Measurements from ENCODE around the gene BCAR3. TPM values are rescaled to one million over a fixed set of nuclear protein-coding genes. Genes with fewer than 3 reads are reported as not detected.

Gene BCAR3
- total RNA-seq (2012; rRNA removed) (46.4 TPM in 2 replicates), polyA plus RNA-seq (2012; rRNA removed) (41.4 and 47.9 TPM in 2 replicates), Bru-seq, nascent RNA (percentile 84 among the genes with signal in this experiment), BruChase-seq, experiment 1, labeled RNA remaining after a 6-hour chase (percentile 71 among the genes with signal in this experiment), BruChase-seq, experiment 2, labeled RNA remaining after a 2-hour chase (percentile 70 among the genes with signal in this experiment)
- 28.9 and 33.4 TPM in 2 replicates for polyA plus RNA-seq (2012; cell fraction: cytosol; rRNA removed)
- polyA plus RNA-seq (2012; cell fraction: nucleus; rRNA removed; ENCODE audit: low replicate concordance): 41.5 and 54.4 TPM in 2 replicates
- long read RNA-seq, transcript BCAR3-201 (12 exons, 3,171 nt): major isoform, 16 of 50 reads
- long read RNA-seq, partial matches to known transcripts: 26 of 50 reads
- long read RNA-seq, other reads (novel, unspliced or antisense): 8 of 50 reads

- CTCF ChIA-PET: interaction anchor here (0.7 to 1.3 kb wide), 6 partner anchors 9 to 135 kb away, joined by 3 to 6 read pairs (median 3); no protein-coding TSS in a partner anchor
- 0% methylated on average over 77 of the region's 105 CpGs; no CpG with 5 or more reads in 1 of the 2 experiments for WGBS, 2 experiments (ENCODE audit: extremely low coverage in 2 of 2, insufficient read length in 1 of 2)
These were observed at the start of gene BCAR3 for GRCh38 chr1:93681101-93681988. BCAR3 (minus strand) TSS chr1:93681837; CDS start chr1:93674930, 6,907 bp downstream.

More at GRCh38 chr1:93681101-93681988, at the start of gene BCAR3:
- Histone ChIP-seq H2AFZ (replicated peaks; ENCODE audit: low read length, poor library complexity) (peak within 1 kb of the TSS; percentile 92), H2BK5ac (ENCODE audit: low read depth, low read length, poor library complexity, severe bottlenecking) (peak within 1 kb of the TSS; percentile 88), H3K23ac (ENCODE audit: low read depth, low read length) (peak within 1 kb of the TSS; percentile 98), H3K4ac (ENCODE audit: low read depth, low read length) (peak within 1 kb of the TSS; percentile 95), H3K9me3 (ENCODE audit: control insufficient read depth, insufficient read depth, low read length) (no peaks in the 10 kb centered on the region), H2BK120ac (ENCODE audit: low read depth, low read length) (peak within 1 kb of the TSS; percentile 88), H3K36me3 (ENCODE audit: control insufficient read depth, insufficient read depth, low read length) (peaks cover 7% of the 10 kb centered on the region), H2BK20ac (ENCODE audit: low read depth, low read length) (peak within 1 kb of the TSS; percentile 86), H3K4me3 (ENCODE audit: insufficient read depth, low read depth, low read length) (peak within 1 kb of the TSS; percentile 57), H3K4me2 (ENCODE audit: low read depth, low read length) (peak within 1 kb of the TSS; percentile 90), H3K9me1 (ENCODE audit: insufficient read depth, low read length) (peaks cover 20% of the 10 kb centered on the region), H3K56ac (ENCODE audit: extremely low read depth, insufficient read depth, low read length) (peak within 1 kb of the TSS; percentile 93), H3K18ac (ENCODE audit: low read depth, low read length) (peak within 1 kb of the TSS; percentile 50), H3K27me3 (ENCODE audit: control insufficient read depth, insufficient read depth, low read length) (no peaks in the 10 kb centered on the region), H2BK15ac (ENCODE audit: low read depth, low read length) (peak within 1 kb of the TSS; percentile 98), H3K4me1 (ENCODE audit: control insufficient read depth, insufficient read depth, low read length) (peaks cover 17% of the 10 kb centered on the region), H3K9ac (ENCODE audit: low read depth, low read length) (peak within 1 kb of the TSS; percentile 78), H4K20me1 (ENCODE audit: insufficient read depth, low read length) (peaks cover 38% of the 10 kb centered on the region), H3K79me1 (ENCODE audit: low read depth in 1 of 2, low read length in 2 of 2) (peaks cover 2 to 48% of the 10 kb centered on the region in 2 experiments; a peak in 3 of 4 replicates), H2AK9ac (replicated peaks; ENCODE audit: low read depth, low read length, poor library complexity) (peak within 1 kb of the TSS; percentile 92), H4K5ac (ENCODE audit: low read depth, low read length) (peak within 1 kb of the TSS; percentile 78), H4K8ac (ENCODE audit: low read depth in 2 of 2, low read length in 2 of 2) (peak within 1 kb of the TSS; percentile 58 to 88), H3K14ac (replicated peaks; ENCODE audit: low read depth, low read length) (peak within 1 kb of the TSS; percentile 94), H2AK5ac (ENCODE audit: low read depth, low read length) (peak within 1 kb of the TSS; percentile 93), H3K27ac (ENCODE audit: insufficient read depth, low read length) (peak within 1 kb of the TSS; percentile 77), H4K91ac (ENCODE audit: insufficient read depth, low read depth, low read length) (peak within 1 kb of the TSS; percentile 89)
- TF ChIP-seq CTCF (conservative IDR thresholded peaks at IDR 0.05; ENCODE audit: low read depth, low read length) (peak; percentile 41), MXI1 (IDR thresholded peaks at IDR 0.05; ENCODE audit: borderline replicate concordance, low read depth, low read length) (peak; percentile 33; the same call in 1 of the 2 replicates), BHLHE40 (IDR thresholded peaks at IDR 0.05; ENCODE audit: low read depth, low read length) (no peak), RAD21 (IDR thresholded peaks at IDR 0.05; ENCODE audit: low read length) (peak; percentile 45), CHD1 (IDR thresholded peaks at IDR 0.05; ENCODE audit: low read depth, low read length) (no peak), RFX5 (IDR thresholded peaks at IDR 0.05; ENCODE audit: low read depth, low read length) (no peak), SMC3 (IDR thresholded peaks at IDR 0.05; ENCODE audit: low read depth, low read length) (peak; percentile 38; the same call in 1 of the 2 replicates), POLR2A (IDR thresholded peaks at IDR 0.05; ENCODE audit: low read depth, low read length) (peak; percentile 79), MAZ (IDR thresholded peaks at IDR 0.05; ENCODE audit: borderline replicate concordance, low read depth, low read length) (peak; percentile 45; the same call in 1 of the 2 replicates)
- BruUV-seq (replicated peaks): no TSS peak
- dilution Hi-C loops (cut with HindIII; ENCODE audit: low sequenced_read_pairs, unreplicated experiment): no loop called here
- ATAC-seq (ENCODE audit: low read depth): peak; percentile 75
- intact Hi-C loops (cut with micrococcal nuclease): loop anchor here (1.0 to 5.0 kb wide), 3 partner anchors 56 to 163 kb away; no protein-coding TSS in a partner anchor
- in situ Hi-C loops (cut with MboI; ENCODE audit: low sequenced_read_pairs): no loop called here
- DNase-seq: peak; percentile 73
- POLR2A ChIA-PET (ENCODE audit: unreplicated experiment): interaction anchor here (0.5 kb wide), 1 partner anchor 58 kb away, joined by 14 read pairs; no protein-coding TSS in a partner anchor

Measured in IMR-90 (cell line).